HG03342 (cell line): Measurements from ENCODE around the gene CNTNAP5.
"Not testable (repeated sequence)": the region's sequence is repeated elsewhere in the genome, so short reads cannot be mapped to it uniquely, and the experiment has no call there.

Experiments
- ATAC-seq: cut with Tn5 transposase; IDR thresholded peaks from one replicate; pipeline ENCODE4 v1.9.1; 2021; ENCODE audit warnings: mild to moderate bottlenecking, moderate library complexity; ENCODE audit not compliant: unreplicated experiment

CNTNAP5 gene

DNA sequence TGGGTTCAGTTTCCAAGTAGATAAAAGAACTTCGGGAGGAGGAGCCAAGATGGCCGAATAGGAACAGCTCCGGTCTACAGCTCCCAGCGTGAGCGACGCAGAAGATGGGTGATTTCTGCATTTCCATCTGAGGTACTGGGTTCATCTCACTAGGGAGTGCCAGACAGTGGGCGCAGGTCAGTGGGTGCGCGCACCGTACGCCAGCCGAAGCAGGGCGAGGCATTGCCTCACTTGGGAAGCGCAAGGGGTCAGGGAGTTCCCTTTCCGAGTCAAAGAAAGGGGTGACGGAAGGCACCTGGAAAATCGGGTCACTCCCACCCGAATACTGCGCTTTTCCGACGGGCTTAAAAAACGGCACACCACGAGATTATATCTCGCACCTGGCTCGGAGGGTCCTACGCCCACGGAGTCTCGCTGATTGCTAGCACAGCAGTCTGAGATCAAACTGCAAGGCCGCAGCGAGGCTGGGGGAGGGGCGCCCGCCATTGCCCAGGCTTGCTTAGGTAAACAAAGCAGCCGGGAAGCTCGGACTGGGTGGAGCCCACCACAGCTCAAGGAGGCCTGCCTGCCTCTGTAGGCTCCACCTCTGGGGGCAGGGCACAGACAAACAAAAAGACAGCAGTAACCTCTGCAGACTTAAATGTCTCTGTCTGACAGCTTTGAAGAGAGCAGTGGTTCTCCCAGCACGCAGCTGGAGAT is 382.9 kb downstream of the CNTNAP5 start:
- not testable (repeated sequence) for ATAC-seq

DNA sequence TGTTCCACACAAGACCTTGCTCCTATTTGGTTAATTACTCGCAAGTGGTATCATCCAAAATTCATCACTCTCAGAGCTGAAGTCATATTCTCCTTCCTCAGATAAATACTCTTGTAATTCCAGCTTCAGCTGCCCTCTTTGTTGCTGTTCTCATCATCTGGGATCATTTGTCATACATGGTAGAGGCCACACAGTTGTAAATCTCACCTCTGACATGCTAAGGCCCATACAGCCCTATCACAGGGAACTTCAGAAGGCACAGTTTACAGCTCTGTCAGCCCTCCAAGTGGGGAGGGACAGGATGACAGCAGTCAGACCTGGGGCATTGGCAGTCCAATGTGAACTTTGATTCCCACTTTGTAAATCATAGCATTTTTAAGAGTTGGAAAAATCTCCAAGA is 399.0 kb downstream of the CNTNAP5 start:
- no peak for ATAC-seq

DNA sequence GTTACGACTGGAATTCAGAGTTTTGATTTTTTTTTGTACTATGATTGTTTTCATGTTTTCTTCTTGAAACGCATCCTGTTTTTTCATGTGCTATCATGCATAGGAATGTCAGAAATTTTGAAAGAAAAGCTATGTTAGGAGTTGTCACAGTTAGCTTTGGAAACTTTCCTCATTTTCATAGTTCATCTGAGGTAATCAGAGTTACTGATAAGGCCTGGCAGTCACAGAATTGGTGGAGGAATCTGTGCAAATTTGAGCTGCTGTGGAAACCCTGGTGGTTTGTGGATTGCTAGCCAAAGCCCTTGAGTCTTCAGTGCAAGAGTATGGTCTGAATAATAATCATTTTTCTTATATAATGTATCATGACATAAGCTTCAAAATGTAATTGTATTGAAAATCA is 401.0 kb downstream of the CNTNAP5 start:
- ATAC-seq, result no peak

DNA sequence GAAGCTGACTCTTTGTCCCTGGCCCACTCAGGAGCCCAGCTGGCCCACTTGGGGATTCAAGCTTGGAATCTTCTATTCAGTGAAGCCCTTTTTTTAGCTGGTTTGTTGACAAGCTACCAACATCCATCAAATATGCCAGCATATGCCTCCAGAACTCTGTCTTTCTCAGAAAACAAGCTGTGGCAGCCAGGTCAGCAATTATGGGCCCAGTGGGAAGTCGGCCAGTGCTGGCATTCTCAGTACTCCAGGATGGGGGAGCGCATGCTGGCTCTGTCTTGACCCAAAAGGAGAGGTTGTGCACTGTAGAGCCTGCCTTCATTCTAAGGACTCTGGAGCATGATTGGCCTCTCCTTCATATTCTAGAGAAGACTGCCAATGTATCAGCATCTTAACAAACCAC is 401.5 kb downstream of the CNTNAP5 start:
- ATAC-seq, result no peak

DNA sequence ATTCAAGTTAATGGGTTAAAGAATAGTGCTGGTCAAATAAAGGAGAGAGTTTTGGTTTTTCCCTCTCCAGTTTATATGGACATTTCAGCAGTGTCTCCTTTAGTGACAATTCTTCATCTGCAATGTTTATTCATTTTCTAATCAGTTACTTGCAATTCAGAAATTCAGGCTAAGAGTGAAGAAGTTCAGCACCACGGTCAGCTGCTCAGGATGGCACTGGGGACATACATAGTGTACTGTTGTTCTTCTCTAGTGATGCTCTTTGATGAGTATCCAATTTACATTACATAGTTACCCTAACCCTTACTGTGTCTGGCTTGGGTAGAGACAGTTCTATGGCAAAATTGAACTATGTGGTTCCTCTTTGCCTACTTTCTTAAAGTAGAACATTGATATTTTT is 412.7 kb downstream of the CNTNAP5 start:
- no peak for ATAC-seq

DNA sequence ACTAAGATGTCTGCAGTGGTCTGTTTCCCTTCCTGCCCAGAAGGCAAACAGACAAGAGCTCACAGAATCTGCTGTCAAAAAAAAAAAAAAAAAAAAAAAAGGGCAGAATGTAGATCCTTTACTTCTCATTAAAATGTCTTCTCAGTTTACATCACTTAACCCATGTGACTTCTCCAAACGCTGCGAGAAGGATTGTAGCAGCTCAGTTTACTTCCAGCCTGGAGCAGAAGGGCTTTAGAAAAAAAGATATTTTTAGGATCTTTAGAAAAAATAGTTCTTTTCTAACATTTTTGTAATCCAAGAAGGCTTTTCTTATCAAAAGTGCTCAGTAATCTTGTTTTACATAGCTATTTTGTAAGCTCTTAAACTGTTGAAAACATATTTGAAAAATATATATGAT is 425.4 kb downstream of the CNTNAP5 start:
- no peak for ATAC-seq

DNA sequence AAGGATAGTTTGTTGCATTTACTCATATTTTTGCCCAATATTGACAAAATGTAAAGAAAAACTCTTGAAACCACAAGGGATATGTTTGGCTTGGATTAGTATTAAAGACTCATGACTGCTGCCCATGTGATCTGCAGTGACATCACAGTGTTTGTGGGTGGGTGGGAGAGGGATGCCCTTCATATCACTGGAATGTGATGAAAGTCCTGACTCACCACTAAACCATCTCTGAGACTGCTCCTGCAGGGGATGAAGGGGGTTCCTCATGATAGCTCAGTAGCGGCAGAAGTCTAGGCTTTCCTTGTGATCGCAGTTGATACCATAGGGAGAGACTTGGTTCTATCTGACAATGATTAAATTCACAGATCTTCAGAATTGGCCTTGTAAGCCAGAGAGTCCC is 451.2 kb downstream of the CNTNAP5 start:
- no peak for ATAC-seq

DNA sequence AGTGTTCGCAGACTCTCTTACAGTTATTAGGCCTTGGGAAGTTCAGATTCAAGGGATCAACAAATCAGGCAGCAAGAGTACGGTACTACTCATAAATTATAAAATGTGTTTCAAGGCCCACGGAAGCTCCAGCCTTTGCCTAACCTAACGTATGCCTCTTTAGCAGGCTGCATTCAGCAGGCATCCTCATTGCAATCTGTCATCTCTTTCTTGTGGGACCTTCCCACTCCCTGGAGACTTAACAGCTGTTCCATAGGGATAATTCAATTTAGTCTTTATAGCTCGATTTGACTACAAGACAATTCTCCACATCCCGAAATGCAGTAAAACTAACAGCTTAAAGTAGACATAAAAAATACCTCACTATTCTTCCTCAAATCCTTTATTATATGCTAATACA is 453.7 kb downstream of the CNTNAP5 start:
- no peak for ATAC-seq

DNA sequence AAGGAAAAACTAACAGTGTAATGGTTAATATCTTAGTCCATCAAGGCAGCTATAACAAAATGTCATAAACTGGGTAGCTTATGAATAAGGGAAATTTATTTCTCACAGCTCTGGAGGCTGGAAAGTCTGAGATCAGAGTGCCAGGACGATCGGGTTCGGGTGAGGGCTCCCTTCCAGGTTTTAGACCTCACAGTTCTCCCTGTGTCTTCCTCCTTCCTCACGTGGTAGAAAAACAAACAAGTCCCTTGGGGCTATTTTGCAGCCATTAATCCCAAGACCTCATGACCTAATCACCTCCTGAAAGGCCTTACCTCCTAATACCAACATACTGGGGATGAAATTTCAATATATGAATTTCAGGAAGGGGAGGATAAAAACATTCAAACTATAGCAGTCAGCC is 455.9 kb downstream of the CNTNAP5 start:
- no peak for ATAC-seq

DNA sequence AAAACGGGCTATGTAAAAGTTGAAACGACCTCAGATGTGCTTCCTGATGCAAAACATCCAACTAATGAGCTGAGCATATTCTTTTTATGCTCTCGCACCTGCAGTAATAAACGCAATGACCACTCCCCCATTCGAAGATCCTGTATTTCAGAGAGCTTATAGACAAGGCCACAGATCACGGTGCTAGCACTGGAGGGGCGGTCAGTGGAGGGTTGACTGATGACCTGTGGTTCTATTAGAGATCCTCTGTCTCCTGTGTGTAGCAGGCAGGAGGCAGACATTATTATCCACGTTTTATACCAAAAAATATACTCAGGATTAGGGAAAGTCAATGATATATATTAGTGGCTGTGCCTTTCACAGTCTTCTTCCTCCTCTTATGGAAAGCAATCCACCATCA is 457.0 kb downstream of the CNTNAP5 start:
- ATAC-seq, result no peak

DNA sequence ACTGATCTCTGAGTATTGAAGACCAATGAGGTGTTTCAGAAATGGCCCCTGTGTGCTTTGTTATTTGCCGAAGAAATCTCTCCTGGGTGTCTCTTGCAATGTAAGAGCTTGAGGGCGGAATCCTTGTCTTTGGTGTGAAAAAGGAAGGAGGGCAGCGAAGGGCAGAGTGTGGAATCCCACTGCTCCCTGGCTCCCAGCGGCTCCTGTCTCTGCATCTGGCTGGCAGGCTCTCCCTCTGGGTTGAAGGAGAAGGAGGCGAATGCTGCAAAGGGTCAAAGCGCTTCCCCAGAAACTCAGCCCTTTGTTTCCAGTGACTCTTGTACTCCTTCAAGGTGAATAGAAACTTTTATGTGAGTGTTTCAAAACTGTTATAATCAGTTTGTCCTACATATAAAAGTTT is 457.5 kb downstream of the CNTNAP5 start:
- ATAC-seq, result no peak

DNA sequence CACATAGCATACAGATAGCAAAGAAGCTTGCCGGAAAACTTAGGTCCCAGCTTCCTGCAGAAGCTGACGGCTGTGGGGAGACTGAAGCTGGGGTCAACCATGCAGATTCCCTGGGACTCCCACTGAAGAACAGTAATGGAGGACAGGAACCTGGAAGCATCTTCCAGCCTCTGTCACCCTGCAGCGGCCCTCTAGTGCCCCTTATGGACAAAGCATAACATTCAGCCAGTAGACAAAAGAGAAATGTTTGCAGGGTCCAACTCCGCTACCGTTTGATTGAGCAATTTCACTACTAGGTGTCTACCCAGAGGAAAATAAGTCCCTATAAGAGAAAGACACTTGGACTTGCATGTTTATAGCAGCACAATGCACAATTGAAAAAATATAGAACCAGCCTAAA is 460.6 kb downstream of the CNTNAP5 start:
- ATAC-seq, result no peak

DNA sequence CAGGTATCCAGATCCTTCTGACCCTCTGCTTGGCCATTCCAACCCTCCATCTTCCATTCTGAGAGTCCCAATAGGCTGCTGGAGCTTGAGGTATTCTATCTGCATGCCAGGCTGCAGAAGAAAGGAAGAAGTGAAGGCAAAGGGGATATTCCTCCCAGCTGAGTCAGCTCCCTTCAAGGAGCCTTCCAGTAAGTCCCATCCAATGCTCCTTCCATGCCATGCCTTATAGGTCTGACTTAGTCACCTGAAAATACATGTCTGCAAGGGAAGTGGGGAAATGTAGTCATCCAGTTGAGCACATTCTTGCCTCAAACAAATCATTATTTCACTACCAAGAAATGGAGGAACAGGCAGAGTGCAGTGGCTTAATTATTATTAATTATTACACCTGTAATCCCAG is 464.6 kb downstream of the CNTNAP5 start:
- no peak for ATAC-seq

DNA sequence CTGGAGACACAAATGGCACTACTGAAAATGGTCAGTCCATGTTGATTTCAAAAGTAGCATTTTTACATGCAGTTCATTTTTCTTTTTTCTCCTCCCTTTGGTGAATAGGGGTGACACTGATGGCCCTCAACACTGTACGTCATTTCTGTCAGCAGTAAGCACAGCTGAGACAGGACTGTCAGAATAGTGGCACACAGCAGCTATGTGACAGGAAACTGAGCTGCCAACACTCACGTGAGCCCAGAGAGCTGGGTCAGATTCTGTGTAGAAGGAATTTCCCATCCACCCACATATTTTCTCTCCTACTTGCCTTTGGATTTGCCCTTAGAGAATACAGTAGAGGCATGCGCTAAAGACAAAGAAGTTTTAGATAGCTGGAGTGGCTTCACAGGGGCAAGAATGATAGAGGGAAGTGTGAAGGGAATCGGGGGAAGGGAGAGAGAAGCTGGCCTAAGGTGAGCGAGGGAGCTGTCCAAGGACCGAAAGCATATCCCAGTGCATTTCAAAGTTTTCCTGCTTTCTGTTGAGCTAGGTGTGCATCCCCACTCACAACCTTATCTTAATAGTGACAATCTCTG is 476.6 kb downstream of the CNTNAP5 start:
- no peak for ATAC-seq

DNA sequence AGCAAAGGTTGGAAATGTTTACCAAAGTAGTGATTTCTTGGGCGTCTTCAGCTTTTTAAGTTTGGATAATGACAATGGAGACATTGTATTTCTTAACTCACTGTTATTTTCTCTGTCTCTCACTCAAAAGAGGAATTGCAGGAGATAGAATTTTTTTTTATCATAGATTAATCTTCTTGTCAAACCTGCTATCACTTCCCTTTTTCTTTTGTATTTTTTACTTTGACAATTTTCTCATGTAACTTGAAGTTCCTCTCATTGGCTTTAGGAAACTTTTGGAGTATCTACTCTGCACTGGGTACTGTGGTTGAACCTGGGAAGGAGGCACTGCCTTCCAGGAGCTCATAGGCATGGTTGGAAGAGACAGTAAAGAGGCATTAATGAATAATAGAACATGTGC is 489.1 kb downstream of the CNTNAP5 start:
- ATAC-seq, result no peak

DNA sequence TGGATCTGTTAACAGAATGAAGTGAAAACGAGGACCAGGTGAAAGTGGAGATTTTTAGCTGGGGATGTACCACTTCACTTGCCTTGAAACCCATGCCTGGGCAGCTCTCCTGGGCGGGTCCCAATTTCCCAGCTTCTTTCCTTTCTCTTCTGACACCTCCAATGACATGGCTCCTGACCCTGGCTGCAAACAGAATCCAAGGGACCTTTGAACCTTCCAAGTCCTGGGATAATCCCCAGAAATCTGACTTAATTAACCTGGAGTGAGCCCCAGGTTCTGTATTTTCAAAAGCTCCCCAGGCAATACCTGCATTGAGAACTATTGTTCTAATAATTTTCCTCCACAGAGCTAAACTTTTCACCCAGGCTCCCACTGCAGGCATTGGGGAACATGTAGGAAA is 495.9 kb downstream of the CNTNAP5 start:
- ATAC-seq, result no peak

DNA sequence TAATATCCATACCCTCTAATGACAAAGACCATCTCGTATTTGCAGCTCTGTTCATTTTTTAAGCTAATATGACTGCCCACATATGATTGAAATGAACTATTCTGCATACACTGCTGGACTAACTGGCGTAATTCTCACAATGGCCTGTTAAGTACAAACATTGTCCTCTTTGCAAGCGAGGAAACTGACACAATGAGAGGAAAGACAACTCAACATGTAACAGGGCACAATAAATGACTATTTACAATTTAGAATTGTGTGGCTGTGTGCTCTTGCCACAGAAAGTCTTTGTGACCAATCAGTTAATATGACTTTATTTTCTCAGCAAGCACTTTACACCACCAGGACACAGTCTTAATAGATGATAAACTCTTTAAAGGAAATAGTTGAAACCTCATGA is 498.0 kb downstream of the CNTNAP5 start:
- no peak for ATAC-seq

DNA sequence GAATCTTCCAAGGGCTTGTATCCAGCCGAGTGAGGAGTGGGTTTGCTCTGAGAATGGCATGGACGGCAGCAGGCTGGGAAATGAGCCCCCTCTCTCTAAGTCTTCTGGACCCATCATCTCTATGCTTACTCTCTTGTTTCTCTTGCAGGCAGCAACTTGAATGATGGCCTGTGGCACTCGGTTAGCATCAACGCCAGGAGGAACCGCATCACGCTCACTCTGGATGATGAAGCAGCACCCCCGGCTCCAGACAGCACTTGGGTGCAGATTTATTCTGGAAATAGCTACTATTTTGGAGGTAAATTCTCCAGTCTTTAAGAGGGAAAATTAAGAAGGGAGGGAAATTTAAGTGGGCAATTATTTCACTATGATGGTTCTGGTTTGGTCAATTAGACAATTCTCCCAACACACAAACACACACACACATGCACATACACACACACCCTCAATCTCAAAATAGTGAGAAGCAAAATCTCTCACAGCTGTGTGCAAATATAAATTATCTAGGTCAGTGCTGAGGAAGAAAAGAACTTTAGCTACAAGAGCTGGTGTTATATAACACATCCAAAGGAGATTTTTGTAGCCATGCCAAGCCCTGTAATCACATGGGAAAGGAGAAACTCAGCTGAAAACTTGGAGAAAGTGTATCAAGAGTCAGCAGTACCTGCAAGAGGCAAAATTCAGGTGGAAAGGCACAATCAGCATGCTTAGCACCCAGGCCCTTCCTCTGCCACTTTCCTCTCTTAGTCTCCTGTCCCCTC is 499.2 kb downstream of the CNTNAP5 start:
- no peak for ATAC-seq

DNA sequence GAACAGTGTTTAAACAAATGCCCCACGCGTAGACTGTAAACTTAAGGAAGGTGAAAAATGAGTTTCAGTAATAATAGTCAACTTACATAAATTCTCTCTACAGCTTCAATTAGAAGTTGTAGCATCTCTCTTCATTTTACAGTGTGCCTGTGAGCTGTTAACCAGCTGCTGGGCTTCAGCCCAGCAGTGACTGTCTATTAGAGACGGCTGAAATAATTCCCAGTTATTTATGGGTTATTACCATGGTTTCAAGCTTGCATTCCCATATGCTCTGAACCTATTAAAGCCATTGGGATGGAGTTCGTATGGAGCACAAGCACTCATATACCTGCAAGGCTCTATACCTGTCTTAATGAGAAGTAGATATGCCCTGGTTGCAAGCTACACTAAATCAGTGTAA is 501.1 kb downstream of the CNTNAP5 start:
- no peak for ATAC-seq

DNA sequence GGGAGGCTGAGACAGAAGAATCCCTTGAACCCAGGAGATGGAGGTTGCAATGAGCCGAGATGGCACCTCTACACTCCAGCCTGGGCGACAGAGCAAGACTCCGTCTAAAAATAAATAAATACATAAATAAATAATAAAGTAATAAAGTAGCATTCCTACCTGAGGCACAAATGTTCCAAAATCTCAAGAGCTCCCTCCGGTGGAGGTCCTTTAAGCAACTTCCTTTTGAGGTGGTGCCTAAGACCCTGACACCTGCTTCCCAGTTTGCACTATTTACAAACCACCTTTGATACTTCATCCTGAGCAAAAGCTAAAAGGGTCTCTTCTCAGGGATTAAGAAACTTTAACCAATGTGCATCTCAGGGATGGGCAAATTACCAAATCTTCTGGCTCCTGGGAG is 505.1 kb downstream of the CNTNAP5 start:
- ATAC-seq, result no peak

DNA sequence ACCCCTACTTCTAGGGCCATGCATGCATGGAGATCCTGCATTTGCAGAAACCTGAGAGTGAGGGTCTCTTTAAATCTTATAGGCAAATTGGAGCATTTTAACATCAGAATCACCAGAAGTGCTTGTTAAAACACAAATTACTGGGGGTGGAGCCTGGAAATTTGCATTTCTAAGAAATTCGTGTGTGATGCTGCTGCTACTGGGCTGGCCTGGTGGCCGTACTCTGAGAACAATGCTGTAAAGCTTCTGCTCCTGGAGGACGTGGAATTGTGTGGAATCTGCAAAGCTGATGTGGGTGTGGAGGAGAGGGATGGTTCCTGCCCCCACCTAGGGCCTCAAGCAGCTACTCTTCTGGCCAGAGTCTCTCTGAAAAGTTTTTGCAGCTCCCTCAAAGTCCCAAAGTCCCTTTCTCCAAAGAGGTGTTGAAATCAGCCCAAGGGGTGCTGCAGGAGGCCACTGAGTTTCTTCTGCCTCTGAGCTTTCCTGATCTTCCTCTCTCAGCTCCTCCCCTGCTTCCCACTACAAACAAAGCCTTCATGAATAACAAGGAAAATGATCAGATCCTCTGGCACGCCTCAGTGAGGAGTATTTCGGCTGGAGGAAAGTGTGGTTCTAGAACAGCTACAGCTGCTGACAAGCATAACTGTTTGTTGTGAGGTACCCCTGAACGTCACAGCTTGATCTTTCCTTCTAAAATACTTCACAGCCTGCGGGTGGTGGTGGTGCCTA is 508.3 kb downstream of the CNTNAP5 start:
- no peak for ATAC-seq

DNA sequence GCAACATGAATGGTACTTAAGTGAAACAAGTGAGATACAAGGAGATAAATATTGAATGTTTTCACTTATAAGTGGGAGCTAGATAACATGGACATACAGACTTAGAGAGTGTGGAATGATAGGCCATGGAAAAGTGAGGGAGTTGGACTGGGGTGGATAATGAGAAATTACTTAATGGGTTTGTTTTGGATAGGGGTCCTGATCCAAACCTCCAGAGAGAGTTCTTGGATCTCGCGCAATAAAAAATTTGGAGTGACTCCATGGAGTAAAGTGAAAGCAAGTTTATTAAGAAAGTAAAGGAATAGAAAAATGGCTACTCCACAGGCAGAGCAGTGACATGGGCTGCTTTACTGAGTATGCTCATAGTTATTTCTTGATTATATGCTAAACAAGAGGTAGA is 508.9 kb downstream of the CNTNAP5 start:
- no peak for ATAC-seq
